ENCODE measurements around the gene INF2.

GRCh38 chr14:104768437-104769323, 79.3 kb downstream of the INF2 start:
- TF ChIP-seq CTCF (IDR thresholded peaks at IDR 0.05; ENCODE audit: low read length) (peak; percentile 87), EZH2 (IDR thresholded peaks at IDR 0.05; ENCODE audit: borderline replicate concordance, low read length) (no peak)
